Measurements from ENCODE around the gene ARHGAP24. TPM values are rescaled to one million over a fixed set of nuclear protein-coding genes. Genes with fewer than 3 reads are reported as not detected.

ARHGAP24 gene
- total and polyA plus RNA-seq, 4 donors = 1.8 to 15.2 (median 3.3) TPM

DNA sequence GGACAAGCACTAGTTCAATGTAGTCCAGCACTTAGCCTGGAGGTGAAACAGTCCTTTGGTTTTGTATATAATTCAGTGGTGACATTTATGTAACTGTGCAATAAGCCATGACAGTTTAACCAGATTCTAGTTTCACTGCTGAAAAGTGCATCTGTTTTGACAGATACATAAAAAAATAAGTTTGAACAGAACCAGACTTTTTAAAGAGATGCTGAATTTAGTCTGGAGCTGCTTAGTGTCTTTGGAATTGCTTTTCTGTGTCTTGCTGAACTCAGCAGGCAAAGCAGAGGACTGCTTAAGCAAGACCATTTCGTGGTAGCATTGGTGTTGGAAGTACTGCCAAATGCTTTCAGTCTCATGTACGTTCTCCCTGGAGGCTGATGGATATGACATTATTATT lies 491.4 kb downstream of the ARHGAP24 start:
- Histone ChIP-seq H3K4me1 (ENCODE audit: control insufficient read depth in 4 of 4, insufficient read depth in 4 of 4, low read length in 3 of 4) (peaks cover 0 to 1% (median 0%) of the 10 kb centered on the region in 4 donors), H3K4me3 (ENCODE audit: low read depth in 1 of 3, low read length in 3 of 3) (no peak overlapping the region), H3K9me3 (ENCODE audit: control insufficient read depth in 4 of 4, low read length in 3 of 4) (no peaks in the 10 kb centered on the region), H3K36me3 (ENCODE audit: control insufficient read depth in 4 of 4, insufficient read depth in 3 of 4, low read depth in 1 of 4, low read length in 3 of 4) (no peaks in the 10 kb centered on the region), H3K9ac (ENCODE audit: low read depth in 1 of 2, low read length in 2 of 2) (no peak overlapping the region), H3K27me3 (ENCODE audit: control insufficient read depth in 4 of 4, insufficient read depth in 4 of 4, low read length in 3 of 4) (no peaks in the 10 kb centered on the region), H3K27ac (ENCODE audit: low read depth in 1 of 2, low read length in 2 of 2) (no peak overlapping the region)
- DNase-seq (ENCODE audit: low spot score) = no peak
- WGBS = 43% methylated on average over 2 of the region's 2 CpGs
- TF ChIP-seq NR2F2 (IDR thresholded peaks at IDR 0.05) (no peak), GABPA (IDR thresholded peaks at IDR 0.05 in 1 of 2, conservative IDR thresholded peaks at IDR 0.05 in 1 of 2) (no peak), HNF4A (conservative IDR thresholded peaks at IDR 0.05) (no peak), EGR1 (IDR thresholded peaks at IDR 0.05; ENCODE audit: low read depth in 2 of 2) (no peak), HNF4G (IDR thresholded peaks at IDR 0.05) (no peak), FOXA2 (IDR thresholded peaks at IDR 0.05) (no peak), FOXA1 (IDR thresholded peaks at IDR 0.05) (no peak), YY1 (IDR thresholded peaks at IDR 0.05) (no peak)
- TF ChIP-seq, protein P1, sequence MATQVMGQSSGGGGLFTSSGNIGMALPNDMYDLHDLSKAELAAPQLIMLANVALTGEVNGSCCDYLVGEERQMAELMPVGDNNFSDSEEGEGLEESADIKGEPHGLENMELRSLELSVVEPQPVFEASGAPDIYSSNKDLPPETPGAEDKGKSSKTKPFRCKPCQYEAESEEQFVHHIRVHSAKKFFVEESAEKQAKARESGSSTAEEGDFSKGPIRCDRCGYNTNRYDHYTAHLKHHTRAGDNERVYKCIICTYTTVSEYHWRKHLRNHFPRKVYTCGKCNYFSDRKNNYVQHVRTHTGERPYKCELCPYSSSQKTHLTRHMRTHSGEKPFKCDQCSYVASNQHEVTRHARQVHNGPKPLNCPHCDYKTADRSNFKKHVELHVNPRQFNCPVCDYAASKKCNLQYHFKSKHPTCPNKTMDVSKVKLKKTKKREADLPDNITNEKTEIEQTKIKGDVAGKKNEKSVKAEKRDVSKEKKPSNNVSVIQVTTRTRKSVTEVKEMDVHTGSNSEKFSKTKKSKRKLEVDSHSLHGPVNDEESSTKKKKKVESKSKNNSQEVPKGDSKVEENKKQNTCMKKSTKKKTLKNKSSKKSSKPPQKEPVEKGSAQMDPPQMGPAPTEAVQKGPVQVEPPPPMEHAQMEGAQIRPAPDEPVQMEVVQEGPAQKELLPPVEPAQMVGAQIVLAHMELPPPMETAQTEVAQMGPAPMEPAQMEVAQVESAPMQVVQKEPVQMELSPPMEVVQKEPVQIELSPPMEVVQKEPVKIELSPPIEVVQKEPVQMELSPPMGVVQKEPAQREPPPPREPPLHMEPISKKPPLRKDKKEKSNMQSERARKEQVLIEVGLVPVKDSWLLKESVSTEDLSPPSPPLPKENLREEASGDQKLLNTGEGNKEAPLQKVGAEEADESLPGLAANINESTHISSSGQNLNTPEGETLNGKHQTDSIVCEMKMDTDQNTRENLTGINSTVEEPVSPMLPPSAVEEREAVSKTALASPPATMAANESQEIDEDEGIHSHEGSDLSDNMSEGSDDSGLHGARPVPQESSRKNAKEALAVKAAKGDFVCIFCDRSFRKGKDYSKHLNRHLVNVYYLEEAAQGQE (IDR thresholded peaks at IDR 0.05) = no peak
- TF ChIP-seq, protein P2, sequence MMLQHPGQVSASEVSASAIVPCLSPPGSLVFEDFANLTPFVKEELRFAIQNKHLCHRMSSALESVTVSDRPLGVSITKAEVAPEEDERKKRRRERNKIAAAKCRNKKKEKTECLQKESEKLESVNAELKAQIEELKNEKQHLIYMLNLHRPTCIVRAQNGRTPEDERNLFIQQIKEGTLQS (IDR thresholded peaks at IDR 0.05) = no peak

DNA sequence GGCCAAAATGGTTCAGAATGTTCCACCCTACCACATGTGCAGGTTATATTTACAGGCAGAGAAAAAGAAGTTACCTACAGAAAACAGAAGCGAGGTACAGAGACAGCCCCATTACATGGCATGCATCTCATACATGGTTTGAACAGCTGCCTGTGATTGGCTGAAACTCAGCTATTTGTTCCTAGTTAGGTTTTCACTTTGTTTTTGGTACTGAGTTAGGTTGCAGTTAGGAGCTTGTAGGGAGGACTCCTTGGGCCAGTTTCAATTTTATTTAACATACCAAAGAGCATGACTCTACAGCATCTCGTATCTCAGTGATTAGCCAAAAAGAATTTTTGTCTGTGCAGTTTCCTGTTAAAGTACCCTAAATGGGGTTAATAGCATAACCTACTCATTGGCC lies 492.9 kb downstream of the ARHGAP24 start:
- no peaks in the 10 kb centered on the region for H3K36me3 ChIP-seq (ENCODE audit: control insufficient read depth in 4 of 4, insufficient read depth in 3 of 4, low read depth in 1 of 4, low read length in 3 of 4)
- H3K27ac ChIP-seq (ENCODE audit: low read depth in 1 of 2, low read length in 2 of 2) = no peak overlapping the region
- no peak overlapping the region for H3K4me3 ChIP-seq (ENCODE audit: low read depth in 1 of 3, low read length in 3 of 3)
- TF ChIP-seq, protein P3, sequence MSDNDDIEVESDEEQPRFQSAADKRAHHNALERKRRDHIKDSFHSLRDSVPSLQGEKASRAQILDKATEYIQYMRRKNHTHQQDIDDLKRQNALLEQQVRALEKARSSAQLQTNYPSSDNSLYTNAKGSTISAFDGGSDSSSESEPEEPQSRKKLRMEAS (IDR thresholded peaks at IDR 0.05) = no peak
- TF ChIP-seq RAD21 (IDR thresholded peaks at IDR 0.05) (no peak), FOXA1 (IDR thresholded peaks at IDR 0.05) (no peak), HNF4A (conservative IDR thresholded peaks at IDR 0.05) (no peak), TAF1 (conservative IDR thresholded peaks at IDR 0.05) (no peak), HNF4G (IDR thresholded peaks at IDR 0.05) (no peak), EGR1 (IDR thresholded peaks at IDR 0.05; ENCODE audit: low read depth in 2 of 2) (no peak), GABPA (IDR thresholded peaks at IDR 0.05 in 1 of 2, conservative IDR thresholded peaks at IDR 0.05 in 1 of 2) (no peak), SP1 (IDR thresholded peaks at IDR 0.05) (no peak), JUND (IDR thresholded peaks at IDR 0.05) (no peak), RXRA (IDR thresholded peaks at IDR 0.05) (no peak), FOXA2 (IDR thresholded peaks at IDR 0.05) (no peak), YY1 (IDR thresholded peaks at IDR 0.05) (no peak), NR2F2 (IDR thresholded peaks at IDR 0.05) (no peak)
- TF ChIP-seq, protein P4, sequence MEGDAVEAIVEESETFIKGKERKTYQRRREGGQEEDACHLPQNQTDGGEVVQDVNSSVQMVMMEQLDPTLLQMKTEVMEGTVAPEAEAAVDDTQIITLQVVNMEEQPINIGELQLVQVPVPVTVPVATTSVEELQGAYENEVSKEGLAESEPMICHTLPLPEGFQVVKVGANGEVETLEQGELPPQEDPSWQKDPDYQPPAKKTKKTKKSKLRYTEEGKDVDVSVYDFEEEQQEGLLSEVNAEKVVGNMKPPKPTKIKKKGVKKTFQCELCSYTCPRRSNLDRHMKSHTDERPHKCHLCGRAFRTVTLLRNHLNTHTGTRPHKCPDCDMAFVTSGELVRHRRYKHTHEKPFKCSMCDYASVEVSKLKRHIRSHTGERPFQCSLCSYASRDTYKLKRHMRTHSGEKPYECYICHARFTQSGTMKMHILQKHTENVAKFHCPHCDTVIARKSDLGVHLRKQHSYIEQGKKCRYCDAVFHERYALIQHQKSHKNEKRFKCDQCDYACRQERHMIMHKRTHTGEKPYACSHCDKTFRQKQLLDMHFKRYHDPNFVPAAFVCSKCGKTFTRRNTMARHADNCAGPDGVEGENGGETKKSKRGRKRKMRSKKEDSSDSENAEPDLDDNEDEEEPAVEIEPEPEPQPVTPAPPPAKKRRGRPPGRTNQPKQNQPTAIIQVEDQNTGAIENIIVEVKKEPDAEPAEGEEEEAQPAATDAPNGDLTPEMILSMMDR (IDR thresholded peaks at IDR 0.05; ENCODE audit: low read depth, low read length, missing input control) = no peak
- TF ChIP-seq, protein P2 (IDR thresholded peaks at IDR 0.05) = no peak
- TF ChIP-seq, protein P5, sequence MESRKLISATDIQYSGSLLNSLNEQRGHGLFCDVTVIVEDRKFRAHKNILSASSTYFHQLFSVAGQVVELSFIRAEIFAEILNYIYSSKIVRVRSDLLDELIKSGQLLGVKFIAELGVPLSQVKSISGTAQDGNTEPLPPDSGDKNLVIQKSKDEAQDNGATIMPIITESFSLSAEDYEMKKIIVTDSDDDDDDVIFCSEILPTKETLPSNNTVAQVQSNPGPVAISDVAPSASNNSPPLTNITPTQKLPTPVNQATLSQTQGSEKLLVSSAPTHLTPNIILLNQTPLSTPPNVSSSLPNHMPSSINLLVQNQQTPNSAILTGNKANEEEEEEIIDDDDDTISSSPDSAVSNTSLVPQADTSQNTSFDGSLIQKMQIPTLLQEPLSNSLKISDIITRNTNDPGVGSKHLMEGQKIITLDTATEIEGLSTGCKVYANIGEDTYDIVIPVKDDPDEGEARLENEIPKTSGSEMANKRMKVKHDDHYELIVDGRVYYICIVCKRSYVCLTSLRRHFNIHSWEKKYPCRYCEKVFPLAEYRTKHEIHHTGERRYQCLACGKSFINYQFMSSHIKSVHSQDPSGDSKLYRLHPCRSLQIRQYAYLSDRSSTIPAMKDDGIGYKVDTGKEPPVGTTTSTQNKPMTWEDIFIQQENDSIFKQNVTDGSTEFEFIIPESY (IDR thresholded peaks at IDR 0.05) = no peak
- TF ChIP-seq, protein P1 (IDR thresholded peaks at IDR 0.05) = no peak
- no peaks in the 10 kb centered on the region for H3K9me3 ChIP-seq (ENCODE audit: control insufficient read depth in 4 of 4, low read length in 3 of 4)
- H3K4me1 ChIP-seq (ENCODE audit: control insufficient read depth in 4 of 4, insufficient read depth in 4 of 4, low read length in 3 of 4) = peaks cover 0 to 1% (median 0%) of the 10 kb centered on the region in 4 donors
- no peaks in the 10 kb centered on the region for H3K27me3 ChIP-seq (ENCODE audit: control insufficient read depth in 4 of 4, insufficient read depth in 4 of 4, low read length in 3 of 4)
- H3K9ac ChIP-seq (ENCODE audit: low read depth in 1 of 2, low read length in 2 of 2) = no peak overlapping the region
- 80% methylated on average over 2 of the region's 2 CpGs for WGBS
- no peak for DNase-seq (ENCODE audit: low spot score)

Measured in liver (tissue), 9 donors.